ENCODE data around the gene ANKRD44. TPM values are rescaled to one million over a fixed set of nuclear protein-coding genes. Genes with fewer than 3 reads are reported as not detected.

ANKRD44 gene
- total RNA-seq, 4 donors from 2014 or later = 9.1 to 20.8 (median 14.9) TPM

- no peak for TF ChIP-seq POLR2A (IDR thresholded peaks at IDR 0.05)
- TF ChIP-seq CTCF (IDR thresholded peaks at IDR 0.05) = no peak
- H3K4me3 ChIP-seq (ENCODE audit: low read depth, poor library complexity, severe bottlenecking) = no peak overlapping the region
- intact Hi-C loops (cut with DNase I; ENCODE audit: low total_unique reads) = no loop called here
- no peak for DNase-seq (ENCODE audit: low spot score in 2 of 2)
- WGBS, 2 donors = 89 to 92% methylated on average over 8 of the region's 8 CpGs
Measured at GRCh38 chr2:197121255-197121654, 189.3 kb downstream of the ANKRD44 start.

GRCh38 chr2:197116306-197116879 lies 194.2 kb downstream of the ANKRD44 start:
- no peak for DNase-seq (ENCODE audit: low spot score in 2 of 2)
- no peak overlapping the region for H3K4me3 ChIP-seq (ENCODE audit: low read depth, poor library complexity, severe bottlenecking)
- TF ChIP-seq POLR2A (IDR thresholded peaks at IDR 0.05) = no peak
- no peak for TF ChIP-seq CTCF (IDR thresholded peaks at IDR 0.05)
- 83 to 87% methylated on average over 10 of the region's 10 CpGs for WGBS, 2 donors
- intact Hi-C loops (cut with DNase I; ENCODE audit: low total_unique reads) = no loop called here

DNA sequence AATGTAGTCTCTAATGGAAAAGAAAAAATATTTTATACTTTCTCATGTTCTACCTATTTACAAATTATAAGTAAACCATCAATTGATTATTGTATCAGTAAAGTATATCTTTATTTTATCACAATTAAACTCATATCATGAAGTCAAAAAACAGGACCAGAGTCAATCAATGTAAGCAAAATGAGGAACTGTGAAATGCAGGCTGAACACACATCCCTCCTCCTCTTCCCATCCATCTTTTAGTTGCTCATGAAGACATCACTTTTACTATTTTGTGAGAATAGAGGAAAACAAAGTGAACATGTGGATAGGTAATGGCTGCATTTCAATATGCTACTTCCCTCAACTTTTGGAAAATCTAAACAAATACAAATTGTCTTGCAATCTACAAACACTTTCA lies 195.3 kb downstream of the ANKRD44 start:
- no peak for TF ChIP-seq CTCF (IDR thresholded peaks at IDR 0.05)
- TF ChIP-seq POLR2A (IDR thresholded peaks at IDR 0.05) = no peak
- no peak for DNase-seq (ENCODE audit: low spot score in 2 of 2)
- intact Hi-C loops (cut with DNase I; ENCODE audit: low total_unique reads) = no loop called here
- H3K4me3 ChIP-seq (ENCODE audit: low read depth, poor library complexity, severe bottlenecking) = no peak overlapping the region

DNA sequence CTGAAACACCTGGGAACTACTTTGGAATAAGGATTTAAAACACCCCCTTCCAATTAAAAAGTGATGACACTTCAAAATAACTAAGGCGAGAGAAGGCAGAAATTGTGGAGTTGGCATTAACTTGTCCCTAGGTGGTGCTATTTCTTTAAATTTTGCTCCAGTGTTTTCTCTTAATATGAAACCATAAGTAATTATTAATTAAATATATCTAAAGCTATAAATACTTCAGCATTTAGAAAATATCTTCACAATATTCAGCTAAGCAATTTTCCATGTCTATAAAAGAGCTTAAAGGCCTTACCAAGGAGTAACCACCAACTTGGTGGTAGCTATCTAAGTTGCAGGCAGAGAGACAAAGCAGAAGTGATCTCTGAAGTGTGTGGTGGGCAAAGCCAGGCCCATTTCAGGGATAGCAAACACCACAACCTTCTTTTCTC lies 197.3 kb downstream of the ANKRD44 start:
- WGBS, 2 donors = 3 to 4% methylated on average over 1 of the region's 1 CpG
- H3K4me3 ChIP-seq (ENCODE audit: low read depth, poor library complexity, severe bottlenecking) = no peak overlapping the region
- TF ChIP-seq POLR2A (IDR thresholded peaks at IDR 0.05) (no peak), CTCF (IDR thresholded peaks at IDR 0.05) (no peak)
- intact Hi-C loops (cut with DNase I; ENCODE audit: low total_unique reads) = loop anchor here (5.0 kb wide), 1 partner anchor 264 kb away; no protein-coding TSS in a partner anchor
- DNase-seq (ENCODE audit: low spot score in 2 of 2) = no peak

GRCh38 chr2:197109326-197109725 lies 201.3 kb downstream of the ANKRD44 start:
- no peak for DNase-seq (ENCODE audit: low spot score in 2 of 2)
- intact Hi-C loops (cut with DNase I; ENCODE audit: low total_unique reads) = no loop called here
- 76 to 78% methylated on average over 2 of the region's 2 CpGs for WGBS, 2 donors
- no peak overlapping the region for H3K4me3 ChIP-seq (ENCODE audit: low read depth, poor library complexity, severe bottlenecking)
- TF ChIP-seq POLR2A (IDR thresholded peaks at IDR 0.05) (no peak), CTCF (IDR thresholded peaks at IDR 0.05) (no peak)

- intact Hi-C loops (cut with DNase I; ENCODE audit: low total_unique reads) = no loop called here
- TF ChIP-seq CTCF (IDR thresholded peaks at IDR 0.05) (no peak), POLR2A (IDR thresholded peaks at IDR 0.05) (no peak)
- H3K4me3 ChIP-seq (ENCODE audit: low read depth, poor library complexity, severe bottlenecking) = no peak overlapping the region
- 62 to 74% methylated on average over 4 of the region's 4 CpGs for whole genome bisulfite sequencing, 2 donors
- peak; percentile 48 to 90 for DNase-seq (ENCODE audit: low spot score in 2 of 2)
Measured at GRCh38 chr2:197108758-197109157, 201.8 kb downstream of the ANKRD44 start.
